ENCODE results near the gene ZMYND8.
"Not testable (repeated sequence)": the region's sequence is repeated elsewhere in the genome, so short reads cannot be mapped to it uniquely, and the experiment has no call there.

The ZMYND8 gene

GRCh38 chr20:47262008-47262364 lies 94.5 kb downstream of the ZMYND8 start:
- H3K27ac ChIP-seq = no peak overlapping the region
- no peak for TF ChIP-seq ZFX (IDR thresholded peaks at IDR 0.05)
- TF ChIP-seq CTCF (conservative IDR thresholded peaks at IDR 0.05) = no peak

GRCh38 chr20:47261161-47261774 lies 95.2 kb downstream of the ZMYND8 start:
- not testable (repeated sequence) for H3K27ac ChIP-seq

GRCh38 chr20:47260540-47261126 lies 95.9 kb downstream of the ZMYND8 start:
- H3K27ac ChIP-seq = not testable (repeated sequence)

GRCh38 chr20:47258745-47259695 lies 97.5 kb downstream of the ZMYND8 start:
- TF ChIP-seq CTCF (conservative IDR thresholded peaks at IDR 0.05) = no peak
- H3K27ac ChIP-seq = no peak overlapping the region

- no peak overlapping the region for H3K27ac ChIP-seq
- TF ChIP-seq ZFX (IDR thresholded peaks at IDR 0.05) (no peak), CTCF (conservative IDR thresholded peaks at IDR 0.05) (no peak)
Measured at GRCh38 chr20:47257771-47258170, 98.7 kb downstream of the ZMYND8 start.

- no peak for TF ChIP-seq ZFX (IDR thresholded peaks at IDR 0.05)
- no peak for TF ChIP-seq CTCF (conservative IDR thresholded peaks at IDR 0.05)
- H3K27ac ChIP-seq = no peak overlapping the region
Measured at GRCh38 chr20:47257256-47257655, 99.2 kb downstream of the ZMYND8 start.

GRCh38 chr20:47256668-47257236 lies 99.7 kb downstream of the ZMYND8 start:
- no peak for TF ChIP-seq CTCF (conservative IDR thresholded peaks at IDR 0.05)
- TF ChIP-seq ZFX (IDR thresholded peaks at IDR 0.05) = no peak

GRCh38 chr20:47253872-47254271 lies 102.6 kb downstream of the ZMYND8 start:
- TF ChIP-seq ZFX (IDR thresholded peaks at IDR 0.05) = no peak
- TF ChIP-seq CTCF (conservative IDR thresholded peaks at IDR 0.05) = no peak
- H3K27ac ChIP-seq = no peak overlapping the region

More at GRCh38 chr20:47256668-47257236, 99.7 kb downstream of the ZMYND8 start:
- H3K27ac ChIP-seq = no peak overlapping the region
